DOHH2 (cell line): ENCODE data around the gene OTUD7B.

Experiments used
- EZH2phosphoT487 ChIP-seq: fragments of 200-600 bp; sonication (generic); IDR thresholded peaks from 2 replicates; pipeline ENCODE4 v1.6.1; 2017; ENCODE audit warnings: borderline replicate concordance, mild to moderate bottlenecking, antibody characterized with exemption, low read length, moderate library complexity, mixed read lengths
- TF ChIP-seq, protein P1 (sequence below): fragments of 200-600 bp; sonication (generic); IDR thresholded peaks from one replicate; pipeline ENCODE4 v1.5.1; 2014; ENCODE audit warnings: antibody characterized with exemption, mild to moderate bottlenecking, low read depth, low read length; ENCODE audit not compliant: poor library complexity, severe bottlenecking

DNA sequence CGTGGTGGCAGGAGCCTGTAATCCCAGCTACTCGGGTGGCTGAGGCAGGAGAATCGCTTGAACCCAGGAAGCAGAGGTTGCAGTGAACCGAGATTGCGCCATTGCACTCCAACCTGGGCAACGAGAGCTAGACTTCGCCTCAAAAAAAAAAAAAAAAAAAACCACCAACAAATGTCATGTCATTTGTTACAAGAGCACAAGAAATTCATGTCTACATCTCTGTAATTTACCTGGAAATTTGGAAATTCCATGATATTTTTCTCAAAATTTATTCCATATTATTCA is 40.5 kb upstream of the OTUD7B start:
- TF ChIP-seq, protein P1, sequence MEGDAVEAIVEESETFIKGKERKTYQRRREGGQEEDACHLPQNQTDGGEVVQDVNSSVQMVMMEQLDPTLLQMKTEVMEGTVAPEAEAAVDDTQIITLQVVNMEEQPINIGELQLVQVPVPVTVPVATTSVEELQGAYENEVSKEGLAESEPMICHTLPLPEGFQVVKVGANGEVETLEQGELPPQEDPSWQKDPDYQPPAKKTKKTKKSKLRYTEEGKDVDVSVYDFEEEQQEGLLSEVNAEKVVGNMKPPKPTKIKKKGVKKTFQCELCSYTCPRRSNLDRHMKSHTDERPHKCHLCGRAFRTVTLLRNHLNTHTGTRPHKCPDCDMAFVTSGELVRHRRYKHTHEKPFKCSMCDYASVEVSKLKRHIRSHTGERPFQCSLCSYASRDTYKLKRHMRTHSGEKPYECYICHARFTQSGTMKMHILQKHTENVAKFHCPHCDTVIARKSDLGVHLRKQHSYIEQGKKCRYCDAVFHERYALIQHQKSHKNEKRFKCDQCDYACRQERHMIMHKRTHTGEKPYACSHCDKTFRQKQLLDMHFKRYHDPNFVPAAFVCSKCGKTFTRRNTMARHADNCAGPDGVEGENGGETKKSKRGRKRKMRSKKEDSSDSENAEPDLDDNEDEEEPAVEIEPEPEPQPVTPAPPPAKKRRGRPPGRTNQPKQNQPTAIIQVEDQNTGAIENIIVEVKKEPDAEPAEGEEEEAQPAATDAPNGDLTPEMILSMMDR: no peak
- no peak for TF ChIP-seq EZH2phosphoT487
